OCI-LY3 (cell line): ENCODE data around the gene SLC49A4.

Experiments used
- EZH2phosphoT487 ChIP-seq: fragments of 200-600 bp; shearing (Covaris generic); IDR thresholded peaks from 2 replicates; pipeline ENCODE4 v1.6.1; 2018; ENCODE audit warnings: antibody characterized with exemption, mixed run types, low read depth
- TF ChIP-seq, protein P1 (sequence below): fragments of 200-600, 300-600 bp; sonication (generic); IDR thresholded peaks from 2 replicates; pipeline ENCODE4 v1.5.1; 2014; ENCODE audit warnings: antibody characterized with exemption, low read length, low read depth

DNA sequence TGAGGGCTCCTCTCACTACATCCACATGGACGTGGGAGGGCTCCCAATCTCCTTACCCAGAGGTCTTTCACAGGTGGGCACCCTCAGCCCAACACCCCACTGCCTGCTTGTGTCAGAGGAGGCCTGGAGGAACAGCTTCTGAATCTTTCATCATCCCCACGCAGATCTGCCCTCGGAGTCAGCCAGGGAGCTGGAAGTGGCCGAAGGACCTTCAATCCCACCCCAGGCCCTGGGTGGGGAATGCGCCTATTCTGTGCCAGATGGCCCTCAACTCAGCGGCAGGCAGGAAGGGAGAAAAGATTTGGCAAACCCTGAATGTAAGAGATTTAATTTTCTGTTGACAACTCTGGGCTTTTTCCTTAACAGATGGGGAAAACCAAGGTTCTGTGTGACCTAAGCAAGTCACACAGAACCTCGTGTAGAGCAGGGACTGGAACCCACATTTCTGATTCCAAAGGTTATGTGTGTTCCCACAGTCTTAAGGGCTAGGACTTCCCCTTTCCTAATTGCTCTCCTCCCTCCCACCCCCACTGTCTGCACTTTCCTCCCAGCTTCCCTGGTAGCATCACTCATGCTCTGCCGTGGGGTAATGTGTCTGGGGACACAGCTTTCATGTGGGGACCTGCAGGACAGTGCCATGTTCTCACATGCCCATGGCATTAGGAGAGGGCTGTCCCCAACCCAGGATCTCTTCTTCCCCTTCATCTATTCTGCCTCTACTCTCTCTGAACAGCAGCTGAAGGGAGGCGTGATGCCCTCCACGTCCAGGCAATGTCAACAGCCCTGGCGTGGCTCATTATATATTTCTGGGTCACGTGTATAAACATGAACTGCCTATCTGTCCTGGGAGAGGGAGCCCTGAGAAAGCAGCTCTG is 134.6 kb downstream of the SLC49A4 start:
- TF ChIP-seq, protein P1, sequence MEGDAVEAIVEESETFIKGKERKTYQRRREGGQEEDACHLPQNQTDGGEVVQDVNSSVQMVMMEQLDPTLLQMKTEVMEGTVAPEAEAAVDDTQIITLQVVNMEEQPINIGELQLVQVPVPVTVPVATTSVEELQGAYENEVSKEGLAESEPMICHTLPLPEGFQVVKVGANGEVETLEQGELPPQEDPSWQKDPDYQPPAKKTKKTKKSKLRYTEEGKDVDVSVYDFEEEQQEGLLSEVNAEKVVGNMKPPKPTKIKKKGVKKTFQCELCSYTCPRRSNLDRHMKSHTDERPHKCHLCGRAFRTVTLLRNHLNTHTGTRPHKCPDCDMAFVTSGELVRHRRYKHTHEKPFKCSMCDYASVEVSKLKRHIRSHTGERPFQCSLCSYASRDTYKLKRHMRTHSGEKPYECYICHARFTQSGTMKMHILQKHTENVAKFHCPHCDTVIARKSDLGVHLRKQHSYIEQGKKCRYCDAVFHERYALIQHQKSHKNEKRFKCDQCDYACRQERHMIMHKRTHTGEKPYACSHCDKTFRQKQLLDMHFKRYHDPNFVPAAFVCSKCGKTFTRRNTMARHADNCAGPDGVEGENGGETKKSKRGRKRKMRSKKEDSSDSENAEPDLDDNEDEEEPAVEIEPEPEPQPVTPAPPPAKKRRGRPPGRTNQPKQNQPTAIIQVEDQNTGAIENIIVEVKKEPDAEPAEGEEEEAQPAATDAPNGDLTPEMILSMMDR, result no peak
- no peak for TF ChIP-seq EZH2phosphoT487
